Lung (tissue), 12 donors: ENCODE measurements around the gene DPF1. TPM values are rescaled to one million over a fixed set of nuclear protein-coding genes. Genes with fewer than 3 reads are reported as not detected.

ENCODE experiments used
- ATAC-seq: fragments of 200-7000 bp; cut with Tn5 transposase; one replicate; pipeline ENCODE4 v1.9.1; 2020; ENCODE audit warnings: moderate number of reproducible peaks; ENCODE audit not compliant: insufficient read depth, low FRiP score
- DNase-seq, 3 donors: peaks; one replicate each; pipeline ENCODE4 v3.0.0-alpha.2; 2013 to 2017
- H3K27ac ChIP-seq, 2 donors: one replicate each; pipeline ENCODE4 v1.5.1; 2013; ENCODE audit warnings: mild to moderate bottlenecking in 2 of 2, moderate library complexity in 2 of 2, control low read depth in 1 of 2, inconsistent platforms in 1 of 2, low read depth in 1 of 2, low read length in 1 of 2
- H3K27me3 ChIP-seq, 3 donors: one replicate each; pipeline ENCODE4 v1.5.1; 2013; ENCODE audit warnings: low read length in 2 of 3; ENCODE audit not compliant: control insufficient read depth in 3 of 3, insufficient read depth in 3 of 3
- H3K36me3 ChIP-seq, 4 donors: one replicate each; pipeline ENCODE4 v1.5.1; 2013; ENCODE audit warnings: low read length in 4 of 4, mild to moderate bottlenecking in 1 of 4, moderate library complexity in 1 of 4; ENCODE audit not compliant: control insufficient read depth in 4 of 4, insufficient read depth in 4 of 4
- H3K4me1 ChIP-seq, 5 donors: one replicate each; pipeline ENCODE4 v1.5.1; 2013; ENCODE audit warnings: low read length in 5 of 5, mild to moderate bottlenecking in 2 of 5, moderate library complexity in 1 of 5; ENCODE audit not compliant: control insufficient read depth in 5 of 5, insufficient read depth in 5 of 5
- H3K4me3 ChIP-seq: one replicate; pipeline ENCODE4 v1.5.1; 2013; ENCODE audit warnings: mild to moderate bottlenecking, control low read depth, moderate library complexity
- H3K9ac ChIP-seq, 2 donors: one replicate each; pipeline ENCODE4 v1.5.1; 2013; ENCODE audit warnings: low read length in 2 of 2, control low read depth in 1 of 2; ENCODE audit not compliant: insufficient read depth in 1 of 2
- H3K9me3 ChIP-seq, 4 donors: one replicate each; pipeline ENCODE4 v1.5.1; 2013; ENCODE audit warnings: low read length in 3 of 4, mild to moderate bottlenecking in 1 of 4, moderate library complexity in 1 of 4; ENCODE audit not compliant: control insufficient read depth in 4 of 4, insufficient read depth in 3 of 4
- CTCF ChIP-seq: IDR thresholded peaks from 2 replicates; pipeline ENCODE4 v1.5.1; 2012; ENCODE audit warnings: mild to moderate bottlenecking; ENCODE audit errors: control extremely low read depth, extremely low read depth
- WGBS, 2 donors: extraction: QIAGEN DNeasy Blood & Tissue Kit; methylation state at CpG; one replicate each; pipeline ENCODE4 v1.1.7; 2013; 5-methylcytosine and 5-hydroxymethylcytosine counted together
- polyA plus RNA-seq, 2 donors: library from polyadenylated mRNA; stranded (reverse); fragments of 200-250 nt; gene quantifications; one replicate each; pipeline ENCODE4 v1.2.1, GENCODE V29; 2013
- total RNA-seq, 2 donors: library from RNA; depleted of rRNA in 1 of 2; stranded (reverse); fragments of >200 nt in 1 of 2; gene quantifications; one replicate each; pipeline ENCODE4 v1.2.1, GENCODE V29; 2014 to 2021
- donor health status: control.
- donor health status: control.
- donor health status: Bipolar disorder and iron deficiency.
- donor health status: healthy.
- donor health status: DM: yes; HTN: yes; CAD: no.

Gene DPF1
- total and polyA plus RNA-seq, 4 donors = 1.3 to 1.7 (median 1.4) TPM; not detected in 1

GRCh38 chr19:38248421-38248820, 24.4 kb upstream of the DPF1 start:
- no peak overlapping the region for H3K4me3 ChIP-seq
- peaks cover 0 to 30% (median 14%) of the 10 kb centered on the region in 5 donors for H3K4me1 ChIP-seq
- no peaks in the 10 kb centered on the region for H3K9me3 ChIP-seq
- no peak for DNase-seq
- WGBS, 2 donors = 91 to 97% methylated on average over 7 of the region's 7 CpGs
- no peak overlapping the region for H3K27ac ChIP-seq
- no peak for TF ChIP-seq CTCF
- no peak overlapping the region for H3K9ac ChIP-seq
- ATAC-seq = no peak
- H3K36me3 ChIP-seq = peaks cover 0 to 9% (median 3%) of the 10 kb centered on the region in 4 donors
- H3K27me3 ChIP-seq = no peaks in the 10 kb centered on the region

GRCh38 chr19:38247734-38248268, 23.8 kb upstream of the DPF1 start:
- WGBS, 2 donors = 82 to 84% methylated on average over 9 of the region's 9 CpGs
- ATAC-seq (no peak), DNase-seq (no peak)
- no peak for TF ChIP-seq CTCF
- Histone ChIP-seq H3K9ac (no peak overlapping the region), H3K36me3 (peaks cover 0 to 9% (median 3%) of the 10 kb centered on the region in 4 donors), H3K4me3 (no peak overlapping the region), H3K27ac (no peak overlapping the region), H3K4me1 (peaks cover 0 to 24% (median 14%) of the 10 kb centered on the region in 5 donors), H3K9me3 (no peaks in the 10 kb centered on the region), H3K27me3 (no peaks in the 10 kb centered on the region)

GRCh38 chr19:38247126-38247525, 23.1 kb upstream of the DPF1 start:
- Histone ChIP-seq H3K36me3 (peaks cover 0 to 9% (median 3%) of the 10 kb centered on the region in 4 donors), H3K9ac (no peak overlapping the region), H3K4me3 (no peak overlapping the region), H3K9me3 (no peaks in the 10 kb centered on the region), H3K27me3 (no peaks in the 10 kb centered on the region), H3K4me1 (peaks cover 0 to 17% (median 10%) of the 10 kb centered on the region in 5 donors), H3K27ac (peak overlapping the region in 1 of 2 donors; percentile 17)
- WGBS, 2 donors = 60 to 72% methylated on average over 4 to 5 of the region's 5 CpGs
- TF ChIP-seq CTCF = no peak
- ATAC-seq (no peak), DNase-seq (no peak)
